Measurements from ENCODE around the gene TSPAN9.

DNA sequence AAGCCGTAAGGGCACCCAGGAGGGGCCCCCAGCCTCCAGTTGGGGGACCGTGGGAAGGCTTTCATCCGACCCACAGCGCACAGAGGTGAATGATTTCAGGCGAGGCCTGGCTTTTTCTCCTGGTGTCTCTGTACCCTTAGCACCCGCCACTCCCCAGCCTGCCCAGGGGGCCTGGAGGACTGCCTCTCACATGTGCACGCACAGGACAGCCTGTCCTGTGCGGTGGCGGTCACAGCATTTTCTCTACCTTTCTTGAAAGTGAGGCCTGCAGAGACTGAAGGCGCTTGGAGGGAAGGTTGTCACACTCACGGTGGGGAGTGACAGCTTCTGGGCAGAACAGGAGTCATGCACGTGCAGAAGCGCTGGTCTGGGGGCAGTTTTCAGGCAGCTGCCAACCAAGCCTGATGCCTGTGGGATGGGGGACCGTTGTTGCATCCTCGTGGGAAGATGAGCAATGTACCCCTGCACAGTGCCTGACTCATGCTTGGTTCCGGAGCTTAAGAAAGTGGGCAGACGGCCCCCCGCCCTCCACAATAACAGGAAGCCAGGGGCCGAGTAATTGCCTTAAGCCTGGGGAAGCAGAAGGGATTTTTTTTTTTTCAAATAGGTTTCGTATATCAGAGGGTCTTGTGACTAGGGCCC is 148.1 kb downstream of the TSPAN9 start:
- TF ChIP-seq, protein P1, sequence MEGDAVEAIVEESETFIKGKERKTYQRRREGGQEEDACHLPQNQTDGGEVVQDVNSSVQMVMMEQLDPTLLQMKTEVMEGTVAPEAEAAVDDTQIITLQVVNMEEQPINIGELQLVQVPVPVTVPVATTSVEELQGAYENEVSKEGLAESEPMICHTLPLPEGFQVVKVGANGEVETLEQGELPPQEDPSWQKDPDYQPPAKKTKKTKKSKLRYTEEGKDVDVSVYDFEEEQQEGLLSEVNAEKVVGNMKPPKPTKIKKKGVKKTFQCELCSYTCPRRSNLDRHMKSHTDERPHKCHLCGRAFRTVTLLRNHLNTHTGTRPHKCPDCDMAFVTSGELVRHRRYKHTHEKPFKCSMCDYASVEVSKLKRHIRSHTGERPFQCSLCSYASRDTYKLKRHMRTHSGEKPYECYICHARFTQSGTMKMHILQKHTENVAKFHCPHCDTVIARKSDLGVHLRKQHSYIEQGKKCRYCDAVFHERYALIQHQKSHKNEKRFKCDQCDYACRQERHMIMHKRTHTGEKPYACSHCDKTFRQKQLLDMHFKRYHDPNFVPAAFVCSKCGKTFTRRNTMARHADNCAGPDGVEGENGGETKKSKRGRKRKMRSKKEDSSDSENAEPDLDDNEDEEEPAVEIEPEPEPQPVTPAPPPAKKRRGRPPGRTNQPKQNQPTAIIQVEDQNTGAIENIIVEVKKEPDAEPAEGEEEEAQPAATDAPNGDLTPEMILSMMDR (IDR thresholded peaks at IDR 0.05), result no peak
- TF ChIP-seq POLR2A (IDR thresholded peaks at IDR 0.05), result no peak
- TF ChIP-seq EP300 (IDR thresholded peaks at IDR 0.05), result no peak
